Activated CD4-positive, alpha-beta T cell treated with anti-CD3 and anti-CD28 coated beads, Interleukin-2, amount 50 U/mL, for 48 hours (primary cell): ENCODE results near the gene CAAP1.
"Not testable (repeated sequence)": the region's sequence is repeated elsewhere in the genome, so short reads cannot be mapped to it uniquely, and the experiment has no call there.

Experiments used
- DNase-seq, 2 experiments: peaks; one replicate each; pipeline ENCODE4 v3.0.0-alpha.2; 2020

CAAP1 gene, protein sequence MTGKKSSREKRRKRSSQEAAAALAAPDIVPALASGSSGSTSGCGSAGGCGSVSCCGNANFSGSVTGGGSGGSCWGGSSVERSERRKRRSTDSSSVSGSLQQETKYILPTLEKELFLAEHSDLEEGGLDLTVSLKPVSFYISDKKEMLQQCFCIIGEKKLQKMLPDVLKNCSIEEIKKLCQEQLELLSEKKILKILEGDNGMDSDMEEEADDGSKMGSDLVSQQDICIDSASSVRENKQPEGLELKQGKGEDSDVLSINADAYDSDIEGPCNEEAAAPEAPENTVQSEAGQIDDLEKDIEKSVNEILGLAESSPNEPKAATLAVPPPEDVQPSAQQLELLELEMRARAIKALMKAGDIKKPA

DNA sequence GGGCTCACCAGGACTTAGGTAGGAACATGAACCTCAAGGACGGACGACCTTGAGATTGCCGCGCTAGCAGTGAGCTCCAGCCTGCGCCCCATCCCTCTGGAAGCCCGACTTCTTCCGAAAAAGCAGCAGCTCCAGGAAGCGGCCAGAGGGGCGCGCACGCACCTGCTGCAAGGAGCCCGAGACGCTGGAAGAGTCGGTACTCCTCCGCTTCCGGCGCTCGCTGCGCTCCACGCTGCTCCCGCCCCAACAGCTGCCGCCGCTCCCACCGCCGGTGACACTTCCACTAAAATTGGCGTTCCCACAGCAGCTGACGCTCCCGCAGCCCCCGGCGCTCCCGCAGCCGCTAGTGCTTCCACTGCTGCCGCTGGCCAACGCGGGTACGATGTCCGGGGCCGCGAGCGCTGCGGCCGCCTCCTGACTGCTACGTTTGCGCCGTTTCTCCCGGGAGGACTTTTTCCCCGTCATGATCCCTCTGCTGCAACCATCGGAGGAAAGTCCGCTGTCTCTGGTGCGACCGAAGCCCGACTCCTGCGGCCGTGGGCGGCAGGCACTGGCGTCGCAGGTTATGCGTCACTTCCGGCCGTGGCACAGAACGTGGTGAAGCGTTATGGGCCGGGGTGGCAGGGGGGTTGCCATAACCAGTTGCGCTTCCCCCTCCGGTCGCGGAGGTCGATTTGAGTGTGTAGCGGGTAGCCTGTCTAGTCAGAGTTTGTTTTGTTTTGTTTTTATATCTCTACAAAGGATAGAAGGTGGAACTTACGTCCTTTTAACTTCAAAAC lies at the start of gene CAAP1:
Gene CAAP1 (minus strand): TSS at position 552 of the 779 bp plus-strand sequence. CDS start 87 bp downstream, at position 465.
- peak; percentile 93 to 95 for DNase-seq

DNA sequence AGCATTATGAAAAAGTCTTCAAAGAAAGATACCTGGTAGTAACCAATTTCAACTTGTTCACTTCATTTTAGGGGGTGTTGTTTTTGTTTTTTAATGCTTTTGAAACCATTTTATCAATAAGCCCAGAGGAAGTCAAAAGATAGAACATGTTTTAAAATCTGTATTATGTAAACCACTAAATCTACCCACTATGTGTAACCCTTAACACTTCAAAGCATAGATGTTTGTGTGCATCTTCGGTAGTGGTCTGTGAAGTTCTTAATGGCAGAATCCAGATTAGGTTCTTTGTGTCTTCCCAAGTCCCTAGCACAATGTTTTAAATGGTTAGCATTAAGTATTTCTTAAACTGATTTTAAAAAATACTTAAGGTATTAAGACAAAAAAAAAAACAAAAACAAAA lies 48.2 kb upstream of the CAAP1 start:
- DNase-seq = no peak

DNA sequence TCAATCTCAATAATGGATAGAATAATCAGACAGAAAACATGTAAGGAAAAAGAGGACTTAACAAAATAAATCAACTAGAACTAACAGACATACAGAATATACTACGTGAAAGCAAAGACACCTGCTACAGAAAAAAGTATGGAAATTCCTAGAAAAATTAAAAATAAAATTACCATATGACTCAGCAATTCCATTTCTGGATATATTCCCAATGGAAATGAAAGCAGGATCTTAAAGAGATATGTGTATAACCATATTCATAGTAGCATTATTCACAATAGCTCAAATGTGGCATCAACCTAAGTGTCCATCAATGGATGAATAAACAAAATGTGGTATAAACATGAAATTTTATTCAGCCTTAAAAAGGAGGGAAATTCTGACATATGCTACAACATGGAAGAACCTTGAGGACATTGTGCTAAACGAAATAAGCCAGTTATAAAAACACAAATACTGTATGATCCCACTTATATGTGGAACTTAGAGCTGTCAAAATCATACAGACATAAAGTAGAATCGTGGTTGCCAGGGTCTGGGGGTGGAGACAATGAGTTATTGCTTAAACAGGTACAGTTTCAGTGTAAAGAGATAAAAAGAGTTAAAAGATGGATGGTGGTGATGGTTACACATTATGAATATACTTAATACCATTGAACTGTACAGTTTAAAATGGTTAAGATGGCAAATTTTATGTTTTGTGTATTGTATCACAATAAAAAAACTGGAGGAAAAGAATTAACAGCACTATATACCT lies 47.5 kb upstream of the CAAP1 start:
- DNase-seq = no peak

DNA sequence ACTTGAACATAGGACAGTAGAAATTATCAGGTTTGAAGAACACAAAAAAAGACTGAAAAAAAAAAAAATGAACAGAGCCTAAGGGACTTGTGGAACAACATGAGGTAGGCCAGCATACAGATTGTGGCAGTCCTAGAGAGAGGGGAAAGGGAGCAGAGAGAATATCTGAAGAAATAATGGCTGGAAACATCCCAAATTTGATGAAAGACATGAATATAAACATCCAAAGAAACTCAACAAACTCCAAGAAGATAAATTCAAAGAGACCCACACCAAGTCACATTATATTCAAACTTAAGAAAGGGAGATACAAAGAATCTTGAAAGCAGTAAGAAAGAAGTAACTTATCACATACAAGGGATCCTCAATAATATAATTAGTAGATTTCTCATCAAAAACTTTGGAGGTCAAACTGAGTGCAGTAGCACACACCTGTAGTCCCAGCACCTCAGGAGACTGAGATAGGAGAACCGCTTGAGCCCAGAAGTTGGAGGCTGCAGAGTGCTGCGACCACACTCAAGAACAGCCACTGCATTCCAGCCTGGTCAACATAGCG lies 45.3 kb upstream of the CAAP1 start:
- no peak for DNase-seq

DNA sequence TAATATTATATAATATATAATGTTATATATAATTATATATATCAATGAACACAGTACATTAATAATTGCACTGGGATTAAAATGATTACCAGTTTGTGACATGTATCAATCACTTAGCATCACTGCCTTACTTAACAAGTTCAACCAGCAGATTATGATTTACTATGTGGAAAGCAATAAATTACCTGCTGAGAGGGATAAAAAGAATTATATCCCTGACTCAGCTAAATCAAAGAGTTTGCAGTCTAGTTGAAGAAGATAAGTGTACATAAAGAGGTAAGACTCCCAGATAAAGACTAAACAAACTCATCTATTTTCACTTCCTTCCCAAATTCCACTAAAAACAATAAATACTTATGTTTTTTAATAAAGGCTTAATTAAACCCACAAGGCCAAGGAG lies 43.2 kb upstream of the CAAP1 start:
- DNase-seq = no peak

DNA sequence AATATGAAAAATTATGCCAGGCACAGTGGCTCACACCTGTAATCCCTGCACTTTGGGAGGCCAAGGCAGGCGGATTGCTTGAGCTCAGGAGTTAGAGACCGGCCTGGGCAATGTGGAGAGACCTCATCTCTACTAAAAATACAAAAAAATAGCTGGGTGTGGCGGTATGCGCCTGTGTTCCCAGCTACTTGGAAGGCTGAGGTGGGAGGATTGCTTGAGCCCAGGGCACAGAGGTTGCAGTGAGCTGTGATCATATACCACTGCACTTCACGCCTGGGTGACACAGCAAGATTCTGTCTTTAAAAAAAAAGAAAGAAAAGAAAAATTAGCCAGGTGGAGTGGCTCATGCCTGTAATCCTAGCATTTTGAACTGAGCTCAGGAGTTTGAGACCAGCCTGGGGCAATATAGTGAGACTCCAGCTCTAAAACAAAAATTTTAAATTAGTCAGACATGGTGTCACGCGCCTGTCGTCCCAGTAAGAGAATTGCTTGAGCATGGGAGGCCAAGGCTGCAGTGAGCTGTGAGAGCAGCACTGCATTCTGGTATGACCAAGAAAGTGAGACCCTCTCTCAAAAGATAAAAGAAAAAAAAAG lies 36.4 kb upstream of the CAAP1 start:
- no peak for DNase-seq

DNA sequence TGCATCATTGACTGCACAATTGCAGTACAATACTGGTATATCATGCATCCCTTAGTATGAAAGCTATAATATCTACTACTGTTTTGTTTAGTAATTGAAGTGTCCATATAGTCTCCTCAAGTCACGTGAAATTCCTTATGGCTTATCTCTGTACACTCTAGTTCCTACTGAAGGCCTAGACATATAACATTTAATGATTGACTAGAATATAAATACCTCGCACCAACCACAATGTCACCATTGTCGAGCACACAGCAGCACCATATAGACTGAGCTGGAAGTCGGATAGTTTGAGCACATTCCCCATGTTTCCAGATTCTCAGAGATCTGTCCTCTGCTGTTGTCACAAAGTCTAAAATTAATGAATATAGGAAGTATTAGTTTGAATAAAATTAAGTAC lies 33.0 kb upstream of the CAAP1 start:
- no peak for DNase-seq

DNA sequence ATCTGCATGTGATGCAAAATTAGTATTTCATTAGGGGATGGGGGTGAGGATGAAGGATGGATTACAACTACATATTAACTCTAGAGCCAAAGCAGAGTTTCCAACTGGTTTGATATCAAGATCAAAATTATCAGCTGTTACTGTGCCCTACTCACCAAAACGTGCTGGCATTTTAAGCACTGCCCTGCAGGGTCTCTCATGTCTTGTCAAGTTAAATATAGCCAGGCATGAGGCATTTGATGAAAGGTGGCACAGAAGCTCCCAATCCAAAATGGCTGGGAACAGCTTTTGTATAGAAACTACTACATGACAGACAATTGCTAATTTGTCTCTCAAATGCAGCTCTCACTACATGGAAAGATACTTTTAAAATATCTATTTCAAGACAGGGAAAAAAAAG lies 27.1 kb upstream of the CAAP1 start:
- no peak for DNase-seq

DNA sequence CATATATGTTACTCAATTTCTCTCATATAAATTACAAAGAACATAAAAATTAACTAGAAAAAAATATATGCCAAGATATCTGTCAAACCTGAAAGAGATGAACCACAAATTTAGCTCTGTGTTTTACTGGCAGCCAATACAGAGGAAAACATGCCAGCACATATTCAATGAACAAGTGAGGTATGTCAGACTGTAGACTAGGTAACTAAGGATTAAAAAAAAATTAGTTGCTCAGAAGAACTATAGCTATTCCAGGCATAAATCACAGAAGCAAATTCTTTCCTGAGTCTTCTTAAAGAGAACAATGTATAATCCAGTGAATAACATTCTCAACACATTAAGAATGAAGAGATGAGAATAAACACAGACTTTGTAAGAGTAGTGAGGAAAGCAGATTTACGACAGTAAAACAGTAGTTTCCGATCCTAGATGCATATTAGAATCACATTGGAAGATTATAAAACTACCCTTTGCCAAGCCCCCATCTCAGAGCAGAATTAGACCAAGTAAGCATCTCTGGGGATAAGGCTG lies 20.6 kb upstream of the CAAP1 start:
- no peak for DNase-seq

DNA sequence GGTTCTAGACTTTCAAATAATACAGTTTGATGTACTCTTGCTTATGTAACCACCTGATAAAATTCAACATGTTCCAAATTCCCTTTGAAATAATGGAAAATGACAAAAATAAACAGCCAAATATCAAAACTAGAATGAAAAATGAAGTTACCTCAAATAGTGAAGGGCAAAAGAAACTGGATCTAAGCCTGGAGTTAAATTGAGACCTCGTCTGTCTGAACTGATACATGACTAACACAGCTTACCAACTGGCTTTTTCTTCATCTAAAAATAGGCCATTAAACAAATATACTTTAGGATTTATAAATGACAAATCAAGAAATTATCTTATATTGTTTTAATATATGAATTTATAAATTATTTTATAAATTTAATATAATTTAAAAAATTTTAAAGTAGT lies 12.1 kb upstream of the CAAP1 start:
- no peak for DNase-seq

DNA sequence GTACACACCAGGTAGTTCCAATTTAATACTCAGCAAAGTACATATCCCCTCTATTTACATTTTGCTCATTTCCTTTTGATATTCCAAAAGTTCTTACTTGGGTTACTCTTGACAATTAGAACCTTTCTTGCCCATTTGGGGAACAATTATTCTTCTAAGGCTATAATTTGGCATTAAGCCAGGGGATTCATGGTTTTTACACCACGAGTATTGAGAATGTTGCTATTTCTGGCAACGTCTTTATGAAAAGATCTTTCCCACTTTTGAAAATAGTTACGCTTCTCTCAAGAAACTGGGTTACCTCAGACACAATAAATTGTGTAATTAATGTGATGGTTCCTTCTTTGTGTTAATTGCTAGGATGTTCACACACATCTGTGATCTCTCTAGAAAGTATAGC lies 11.5 kb upstream of the CAAP1 start:
- no peak for DNase-seq

DNA sequence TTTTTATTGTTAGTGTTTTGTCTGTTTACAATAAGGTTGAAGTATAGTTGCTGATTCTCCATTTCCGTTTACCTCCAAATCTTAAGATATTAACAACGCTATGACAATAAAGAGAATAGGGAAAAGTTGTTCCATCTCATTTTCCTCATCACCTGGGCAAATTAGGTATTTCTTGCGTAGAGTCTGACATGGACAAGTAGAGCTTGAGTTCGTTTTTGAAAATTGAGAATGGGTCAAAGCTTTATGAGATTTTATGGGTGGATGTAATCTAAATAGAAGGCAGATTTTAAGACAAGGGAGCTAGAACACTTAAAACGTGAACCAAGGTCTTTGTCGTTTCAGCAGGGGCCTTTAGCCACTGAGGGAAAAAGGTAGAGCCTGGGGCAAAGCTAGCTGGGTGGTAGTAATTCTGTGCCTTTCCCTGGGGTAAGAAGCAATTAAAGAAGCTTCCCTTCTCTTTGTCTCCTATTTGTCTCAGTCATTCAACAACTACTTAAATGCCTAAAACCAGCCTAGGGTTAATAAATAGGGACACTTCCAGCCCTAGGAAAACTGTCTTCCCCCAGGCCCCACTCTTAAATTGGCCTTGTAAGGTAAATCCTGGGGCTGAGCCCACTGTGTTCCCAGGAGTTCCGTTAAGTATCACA lies 551 bp upstream of the CAAP1 start:
- DNase-seq = no peak

DNA sequence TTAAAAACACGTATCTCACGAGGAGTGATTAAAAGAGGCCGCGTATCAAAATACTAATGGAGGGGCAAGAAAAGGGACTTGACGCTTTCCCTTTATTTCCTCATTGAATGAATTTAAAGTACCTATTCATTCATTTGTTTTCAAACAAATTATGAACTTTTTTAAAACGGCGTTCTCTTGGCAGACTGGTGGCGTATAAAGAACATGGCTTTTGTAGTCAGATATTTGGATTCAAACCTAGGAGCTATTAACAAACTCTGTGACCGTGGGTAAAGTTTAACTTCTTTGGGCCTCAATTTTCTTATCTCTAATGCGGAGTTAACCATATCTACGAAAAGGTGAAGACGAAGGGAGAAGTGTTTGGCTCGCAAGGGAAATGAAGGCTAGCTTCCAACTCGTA lies 876 bp downstream of the CAAP1 start:
- DNase-seq = no peak

DNA sequence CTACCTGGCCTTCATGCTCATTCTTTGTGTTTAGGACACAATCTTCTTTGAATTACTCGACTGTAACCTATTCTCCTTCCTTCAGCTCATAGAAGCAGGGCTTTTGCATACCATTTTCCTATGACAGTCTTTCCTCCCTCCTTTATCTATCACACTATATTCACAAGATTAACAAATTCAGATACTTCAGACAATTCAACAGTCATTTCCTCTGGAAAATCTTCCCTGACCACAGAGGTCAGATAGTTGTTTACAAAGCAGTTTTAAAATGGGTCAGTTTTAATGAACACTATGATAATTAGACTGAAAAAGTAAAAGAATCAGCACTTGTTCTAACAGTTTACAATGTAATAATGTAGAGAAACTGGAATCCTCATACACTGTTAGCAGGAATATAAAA lies 4.3 kb downstream of the CAAP1 start:
- no peak for DNase-seq

DNA sequence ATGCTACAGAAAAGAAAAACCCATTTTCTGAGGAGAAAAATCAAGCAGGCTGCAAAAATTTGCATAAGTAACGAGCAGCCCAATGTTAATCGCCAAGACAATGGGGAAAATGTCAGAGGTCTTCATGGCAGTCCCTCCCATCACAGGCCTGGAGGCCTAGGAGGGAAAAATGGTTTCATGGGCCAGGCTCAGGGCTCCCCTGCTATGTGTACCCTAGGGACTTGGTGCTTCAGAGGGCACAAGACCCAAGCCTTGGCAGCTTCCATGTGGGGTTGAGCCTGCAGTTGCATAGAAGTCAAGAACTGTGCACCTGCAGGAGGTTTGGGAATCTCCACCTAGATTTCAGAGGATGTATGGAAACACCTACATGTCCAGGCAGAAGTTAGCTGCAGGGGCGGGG lies 10.4 kb downstream of the CAAP1 start:
- DNase-seq = no peak

DNA sequence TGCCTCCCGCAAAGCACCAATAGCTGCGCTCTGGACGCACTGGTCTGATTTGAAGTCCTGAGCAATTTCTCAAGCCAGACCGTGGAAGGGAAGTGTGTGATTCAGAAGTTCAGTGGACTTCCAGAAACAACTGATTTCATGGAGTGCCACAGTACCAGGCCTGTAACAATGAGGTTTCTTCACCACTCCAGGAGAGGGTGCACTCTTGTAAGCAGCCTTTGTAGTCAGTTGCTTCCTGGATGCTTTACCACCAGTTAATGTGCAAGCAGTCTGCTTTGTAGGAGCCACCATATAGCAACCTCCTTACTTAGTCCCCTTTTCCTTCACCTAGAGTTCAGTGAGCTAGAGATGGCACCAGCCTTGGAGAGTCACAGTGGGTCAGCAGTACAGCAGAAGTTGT lies 12.3 kb downstream of the CAAP1 start:
- DNase-seq = no peak

DNA sequence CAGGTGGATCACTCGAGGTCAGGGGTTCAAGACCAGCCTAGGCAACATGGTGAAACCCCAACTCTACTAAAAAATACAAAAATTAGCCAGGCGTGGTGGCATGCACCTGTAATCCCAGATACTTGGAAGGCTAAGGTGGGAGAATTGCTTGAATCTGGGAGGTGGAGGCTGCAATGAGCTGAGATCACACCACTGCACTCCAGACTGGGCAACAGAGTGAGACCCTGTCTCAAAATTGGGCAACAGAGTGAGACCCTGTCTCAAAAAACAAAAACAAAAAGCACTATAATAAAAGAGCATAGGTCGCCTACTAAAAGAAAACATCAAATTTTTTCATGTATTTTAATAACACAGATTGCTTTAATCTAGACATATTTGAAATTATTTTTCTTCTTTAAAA lies 17.4 kb downstream of the CAAP1 start:
- DNase-seq = not testable (repeated sequence)

DNA sequence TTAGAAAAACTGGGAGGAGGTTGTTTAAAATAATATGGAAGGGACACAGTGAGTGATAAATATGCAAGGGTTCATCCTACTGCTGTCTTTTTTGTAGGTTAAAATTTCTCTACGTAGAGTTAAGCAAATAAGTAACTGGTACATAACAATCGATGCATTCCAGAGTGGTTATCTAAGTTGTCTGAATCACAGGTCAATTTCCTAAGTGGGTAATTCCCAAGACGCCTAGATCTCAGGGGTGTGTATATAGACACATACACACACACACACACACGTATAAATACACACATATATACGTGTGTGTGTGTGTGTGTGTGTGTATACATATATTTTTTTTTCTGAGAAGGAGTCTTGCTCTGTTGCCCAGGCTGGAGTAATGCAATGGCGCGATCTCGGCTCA lies 22.3 kb downstream of the CAAP1 start:
- no peak for DNase-seq

DNA sequence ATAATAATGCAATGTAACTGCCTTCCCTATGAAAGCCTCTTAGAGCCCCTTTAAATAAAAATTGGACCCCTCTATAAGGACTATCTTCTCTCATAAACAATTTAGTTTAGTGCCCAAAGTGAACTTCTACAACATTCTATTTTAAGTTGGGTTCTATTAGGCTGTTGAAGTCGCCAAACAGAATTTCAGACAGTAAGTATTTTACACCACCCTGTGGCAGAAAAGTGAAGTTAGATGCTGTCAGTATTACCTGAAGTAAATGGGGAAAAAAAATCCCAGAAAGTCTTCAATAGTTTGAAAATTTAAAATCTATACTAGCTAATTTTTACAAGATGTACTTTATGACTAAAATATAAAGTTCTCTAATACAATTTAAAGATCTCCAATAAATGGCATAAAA lies 29.5 kb downstream of the CAAP1 start:
- DNase-seq = no peak

DNA sequence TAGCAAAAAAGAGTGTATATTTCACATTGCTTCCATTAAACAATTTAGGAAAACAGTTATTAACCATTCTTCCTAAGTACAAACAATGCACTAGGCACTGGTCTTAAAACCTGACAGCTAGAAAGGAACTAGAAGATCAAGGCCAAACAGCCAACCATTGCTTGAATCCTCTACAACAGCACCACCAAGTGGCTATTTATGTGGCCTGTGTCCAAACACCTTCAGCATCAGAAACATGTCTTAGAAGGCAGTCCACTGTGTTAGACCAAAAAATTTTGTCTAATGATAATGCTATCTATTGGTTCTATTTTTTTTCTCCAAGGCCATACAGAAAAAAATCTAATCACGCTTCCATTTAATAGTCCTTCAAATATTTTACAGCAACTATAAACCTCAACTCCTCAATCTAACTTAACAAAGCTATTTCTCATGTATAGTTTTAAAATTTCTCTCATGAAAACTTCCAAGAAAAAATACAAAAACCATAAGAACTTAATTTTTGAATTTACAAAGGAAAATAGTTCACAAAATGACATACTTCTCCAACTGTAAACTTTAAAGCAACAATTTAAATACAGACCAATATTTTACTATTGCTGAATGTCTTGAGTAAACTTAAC lies 36.1 kb downstream of the CAAP1 start:
- DNase-seq = peak in 1 of 2 experiments; percentile 7

DNA sequence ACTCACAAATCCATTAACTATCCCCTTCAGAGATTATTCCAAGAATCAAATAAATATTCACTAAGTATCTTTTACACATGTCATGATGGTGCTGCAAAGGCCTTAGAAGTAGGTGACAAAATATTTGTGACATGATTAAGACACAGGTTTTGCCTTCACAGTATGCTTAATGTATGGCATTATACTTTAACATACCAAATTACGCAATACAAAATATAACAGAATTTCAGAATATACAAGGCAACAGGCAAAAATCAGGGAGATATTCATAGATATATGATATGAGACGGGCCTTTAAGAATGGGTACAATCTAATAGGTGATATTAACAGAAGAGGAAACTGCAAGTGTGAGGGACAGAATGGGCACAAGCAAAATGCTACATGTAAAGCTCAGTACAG lies 41.6 kb downstream of the CAAP1 start:
- no peak for DNase-seq

DNA sequence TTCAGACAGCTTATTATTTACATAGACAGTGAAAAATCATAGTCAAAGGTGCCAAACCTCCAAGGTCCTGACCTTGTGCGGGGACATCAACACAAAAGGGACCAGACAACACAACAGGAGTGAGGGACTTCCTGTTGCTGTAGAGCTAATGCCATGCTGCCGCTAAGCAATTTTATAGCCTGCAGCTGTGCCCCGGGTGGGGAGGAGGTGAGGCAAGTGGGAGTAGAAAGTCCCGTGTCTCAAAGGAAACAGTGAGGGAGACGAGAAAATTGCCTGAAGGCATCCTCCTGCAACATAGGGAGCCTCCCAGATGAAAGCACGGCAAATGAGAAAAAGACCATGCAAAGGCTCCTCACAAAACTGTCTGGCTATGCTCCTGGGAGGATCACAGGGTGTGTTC lies 58.8 kb downstream of the CAAP1 start:
- DNase-seq = no peak
